Body of pancreas (tissue), 4 donors: ENCODE measurements around the gene MAP3K13. TPM values are rescaled to one million over a fixed set of nuclear protein-coding genes. Genes with fewer than 3 reads are reported as not detected.
A peak's percentile ranks its signal among the peaks of the same experiment; 100 is the strongest.
"Not testable (repeated sequence)": the region's sequence is repeated elsewhere in the genome, so short reads cannot be mapped to it uniquely, and the experiment has no call there.

Experiments
- ATAC-seq: fragments of 150-250 bp; one replicate; pipeline ENCODE4 v1.9.1; 2016
- DNase-seq, 4 donors: peaks; one replicate each; pipeline ENCODE4 v3.0.0-alpha.2; 2019
- H3K27ac ChIP-seq, 4 donors: fragments of 200-600 bp; sonication (generic); 1 replicate in 3 of 4; 2 replicates in 1 of 4; pipeline versions ENCODE4 v1.5.1 to v1.6.1; 2016 to 2019; ENCODE audit warnings: mild to moderate bottlenecking in 1 of 4, mixed read lengths in 1 of 4, moderate library complexity in 1 of 4
- H3K27me3 ChIP-seq, 2 donors: fragments of 200-600 bp; sonication (generic); one replicate each; pipeline ENCODE4 v1.6.0; 2016; ENCODE audit warnings: mild to moderate bottlenecking in 1 of 2
- H3K36me3 ChIP-seq, 2 donors: fragments of 200-600 bp; sonication (generic); replicated peaks in 1 of 2; 2 replicates each; pipeline ENCODE4 v1.5.1; 2016; ENCODE audit warnings: low read depth in 2 of 2; ENCODE audit not compliant: insufficient read depth in 1 of 2
- H3K4me1 ChIP-seq: fragments of 200-600 bp; sonication (generic); one replicate; pipeline ENCODE4 v1.6.0; 2016
- H3K4me3 ChIP-seq, 2 donors: fragments of 200-600 bp; sonication (generic); 1 replicate in 1 of 2; 2 replicates in 1 of 2; pipeline ENCODE4 v1.5.1; 2016 to 2019
- H3K9me3 ChIP-seq, 3 donors: fragments of 200-600 bp; sonication (generic); 1 replicate in 2 of 3; 2 replicates in 1 of 3; pipeline ENCODE4 v1.5.1; 2016
- CTCF ChIP-seq, 7 experiments: fragments of 450-650 bp in 4 of 7; fragments of 200-600 bp in 3 of 7; sonication (generic) in 3 of 7; IDR thresholded peaks; one replicate each; pipeline ENCODE4 v1.5.1; 2016 to 2019; ENCODE audit warnings: antibody characterized with exemption in 7 of 7
- POLR2A ChIP-seq, 3 donors: fragments of 450-650 bp; IDR thresholded peaks; one replicate each; pipeline ENCODE4 v1.6.1; 2016; ENCODE audit warnings: antibody characterized with exemption in 3 of 3, mild to moderate bottlenecking in 2 of 3
- WGBS, 2 donors: methylation state at CpG; one replicate each; pipeline ENCODE4 v1.1.5; 2017; 5-methylcytosine and 5-hydroxymethylcytosine counted together
- intact Hi-C: fragments of 100-400 bp; cut with DNase I; formaldehyde crosslinking; loops from one replicate; pipeline ENCODE4 v1.15.1; 2023
- total RNA-seq, 2 donors: library from RNA; depleted of rRNA; stranded (reverse); fragments of >200 nt; gene quantifications; one replicate each; pipeline ENCODE4 v1.1.0, GENCODE V29; 2016

The MAP3K13 gene
- total RNA-seq, 2 donors from 2014 or later: 20.0 to 27.4 TPM

DNA sequence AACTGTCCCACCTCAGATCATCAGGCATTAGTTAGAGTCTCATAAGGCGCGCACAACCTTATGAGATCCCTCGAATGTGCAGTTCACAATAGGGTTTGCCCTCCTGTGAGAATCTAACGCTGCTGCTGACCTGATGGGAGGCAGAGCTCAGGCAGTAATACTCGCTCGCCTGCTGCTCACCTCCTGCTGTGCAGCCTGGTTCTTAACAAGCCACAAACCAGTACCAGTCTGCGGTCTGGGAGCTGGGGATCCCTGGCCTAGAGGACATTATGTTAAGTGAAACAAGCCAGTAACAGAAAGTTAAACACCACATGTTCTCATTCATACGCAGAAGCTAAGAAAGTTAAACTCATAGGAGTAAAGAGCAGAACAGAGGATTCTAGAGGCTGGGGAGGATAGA lies 47.0 kb downstream of the MAP3K13 start:
- Histone ChIP-seq H3K27me3 (no peaks in the 10 kb centered on the region), H3K9me3 (no peaks in the 10 kb centered on the region), H3K27ac (no peak overlapping the region), H3K36me3 (no peaks in the 10 kb centered on the region), H3K4me3 (no peak overlapping the region), H3K4me1 (no peaks in the 10 kb centered on the region)
- 82 to 97% methylated on average over 8 of the region's 8 CpGs for WGBS, 2 donors
- intact Hi-C loops: no loop called here
- ATAC-seq (no peak), DNase-seq (no peak)
- no peak for TF ChIP-seq POLR2A (IDR thresholded peaks at IDR 0.05)
- no peak for TF ChIP-seq CTCF (IDR thresholded peaks at IDR 0.05)

GRCh38 chr3:185411133-185411532 lies 48.2 kb downstream of the MAP3K13 start:
- no peaks in the 10 kb centered on the region for H3K4me1 ChIP-seq
- 88 to 95% methylated on average over 1 of the region's 1 CpG for whole genome bisulfite sequencing, 2 donors
- ATAC-seq (no peak), DNase-seq (no peak)
- no peak overlapping the region for H3K4me3 ChIP-seq
- no peaks in the 10 kb centered on the region for H3K9me3 ChIP-seq
- H3K27me3 ChIP-seq: no peaks in the 10 kb centered on the region
- no peak for TF ChIP-seq POLR2A (IDR thresholded peaks at IDR 0.05)
- no peak for TF ChIP-seq CTCF (IDR thresholded peaks at IDR 0.05)
- intact Hi-C loops: no loop called here
- no peak overlapping the region for H3K27ac ChIP-seq
- no peaks in the 10 kb centered on the region for H3K36me3 ChIP-seq

DNA sequence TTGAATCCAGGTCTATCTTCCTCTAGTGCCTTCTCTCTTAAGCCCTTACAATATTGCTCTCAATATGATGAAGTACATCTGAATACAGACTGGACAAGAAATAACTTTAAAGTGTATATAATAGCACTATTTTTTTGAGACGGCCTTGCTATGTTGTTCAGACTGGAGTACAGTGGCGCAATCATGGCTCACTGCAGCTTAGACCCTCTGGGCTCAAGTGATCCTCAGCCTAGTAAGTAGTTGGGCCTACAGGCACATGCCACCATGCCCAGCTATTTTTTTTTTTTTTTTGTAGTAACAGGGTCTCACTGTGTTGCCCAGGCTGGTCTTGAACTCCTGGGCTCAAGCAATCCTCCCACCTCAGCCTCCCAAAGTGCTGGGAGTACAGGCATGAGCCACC lies 53.6 kb downstream of the MAP3K13 start:
- Histone ChIP-seq H3K36me3 (no peaks in the 10 kb centered on the region), H3K27me3 (no peaks in the 10 kb centered on the region), H3K9me3 (no peaks in the 10 kb centered on the region), H3K4me3 (no peak overlapping the region), H3K4me1 (peaks cover 35% of the 10 kb centered on the region), H3K27ac (peak overlapping the region in 1 of 4 donors; percentile 33)
- TF ChIP-seq POLR2A (IDR thresholded peaks at IDR 0.05): no peak
- no peak for TF ChIP-seq CTCF (IDR thresholded peaks at IDR 0.05)
- intact Hi-C loops: no loop called here
- DNase-seq (no peak), ATAC-seq (no peak)
- WGBS, 2 donors: 87 to 100% methylated on average over 2 of the region's 2 CpGs

GRCh38 chr3:185418561-185418977 lies 55.6 kb downstream of the MAP3K13 start:
- ATAC-seq, H3K4me3 ChIP-seq, DNase-seq, H3K9me3 ChIP-seq, H3K27me3 ChIP-seq, H3K36me3 ChIP-seq, intact Hi-C loops: not testable (repeated sequence)
- WGBS, 2 donors: 91 to 94% methylated on average over 11 of the region's 11 CpGs
- Histone ChIP-seq H3K27ac (peak overlapping the region in 2 of 4 donors; percentile 33 to 34), H3K4me1 (peaks cover 56% of the 10 kb centered on the region)

GRCh38 chr3:185420762-185421161 lies 57.8 kb downstream of the MAP3K13 start:
- 28 to 40% methylated on average over 5 of the region's 5 CpGs for WGBS, 2 donors

More at GRCh38 chr3:185420762-185421161, 57.8 kb downstream of the MAP3K13 start:
- H3K36me3 ChIP-seq: no peaks in the 10 kb centered on the region
- DNase-seq (peak; percentile 81 to 92 (median 86)), ATAC-seq (peak; percentile 95)
- H3K27me3 ChIP-seq: no peaks in the 10 kb centered on the region
- H3K4me1 ChIP-seq: peaks cover 57% of the 10 kb centered on the region
- H3K9me3 ChIP-seq: no peaks in the 10 kb centered on the region
- intact Hi-C loops: no loop called here
- H3K4me3 ChIP-seq: no peak overlapping the region
- TF ChIP-seq CTCF (IDR thresholded peaks at IDR 0.05) (peak in 2 of 7 experiments; percentile 11 to 21), POLR2A (IDR thresholded peaks at IDR 0.05) (no peak)
- peak overlapping the region in 3 of 4 donors; percentile 61 to 79 (median 74) for H3K27ac ChIP-seq
